ENCODE data around the gene AREL1. TPM values are rescaled to one million over a fixed set of nuclear protein-coding genes. Genes with fewer than 3 reads are reported as not detected.

The AREL1 gene
- total and polyA plus RNA-seq, 2 of the 8 experiments (the other 6 are each of a cell fraction or from before 2014, with no cell fraction given), result 31.4 to 49.1 TPM

- DNase-seq (ENCODE audit: low read depth in 1 of 2, low spot score in 2 of 2) (no peak), FAIRE-seq (no peak)
- H2AFZ ChIP-seq (ENCODE audit: low read length), result no peak overlapping the region
- CTCF ChIA-PET (ENCODE audit: partially characterized antibody), result interaction anchor here (0.7 kb wide), 1 partner anchor 1089 kb away, joined by 3 read pairs; no protein-coding TSS in a partner anchor
- no peaks in the 10 kb centered on the region for H3K23me2 ChIP-seq (ENCODE audit: low read depth, low read length)
- no peak overlapping the region for H4K5ac ChIP-seq (ENCODE audit: insufficient read length, low read depth, low read length)
- H3K27me3 ChIP-seq (replicated peaks in 1 of 4; ENCODE audit: control insufficient read depth in 3 of 4, extremely low read depth in 1 of 4, insufficient read depth in 3 of 4, low read length in 3 of 4), result no peaks in the 10 kb centered on the region
- no peak overlapping the region for H2BK15ac ChIP-seq (ENCODE audit: low read length)
- H3K79me2 ChIP-seq (ENCODE audit: control insufficient read depth in 1 of 2, insufficient read depth in 2 of 2, low read length in 2 of 2), result peaks cover 0 to 33% of the 10 kb centered on the region in 2 experiments; a peak in 2 of 4 replicates
- H2AK5ac ChIP-seq (ENCODE audit: low read depth, low read length), result no peak overlapping the region
- H3K4me1 ChIP-seq (replicated peaks in 1 of 4; ENCODE audit: control insufficient read depth in 3 of 4, insufficient read depth in 4 of 4, low read length in 3 of 4), result no peaks in the 10 kb centered on the region
- H2BK12ac ChIP-seq (ENCODE audit: low read depth, low read length), result no peak overlapping the region
- H3K79me1 ChIP-seq (ENCODE audit: low read depth, low read length), result peaks cover 3% of the 10 kb centered on the region
- H3K4me2 ChIP-seq (ENCODE audit: insufficient read depth in 1 of 2, low read depth in 2 of 2, low read length in 2 of 2), result no peak overlapping the region
- no peak overlapping the region for H3K4ac ChIP-seq (replicated peaks; ENCODE audit: insufficient read length, low read depth, low read length)
- H3K56ac ChIP-seq (replicated peaks; ENCODE audit: insufficient read length, low read depth, low read length), result no peak overlapping the region
- H3K36me3 ChIP-seq (ENCODE audit: control insufficient read depth in 2 of 4, insufficient read depth in 4 of 4, low read length in 3 of 4), result peaks cover 0 to 15% (median 5%) of the 10 kb centered on the region in 4 experiments; a peak in 6 of 8 replicates
- no peak overlapping the region for H2BK120ac ChIP-seq (replicated peaks; ENCODE audit: low read depth, low read length)
- WGBS, 2 experiments (ENCODE audit: extremely low coverage in 1 of 2, insufficient coverage in 1 of 2, insufficient read length in 1 of 2, insufficient replicate concordance in 2 of 2, low coverage in 1 of 2, low lambda C conversion rate in 2 of 2, missing lambda C conversion rate in 1 of 2), result 89% methylated on average over 3 of the region's 3 CpGs; no CpG with 5 or more reads in 1 of the 2 experiments
- no peak overlapping the region for H4K8ac ChIP-seq (ENCODE audit: extremely low read depth, insufficient read depth, low read length)
- H4K20me1 ChIP-seq (replicated peaks in 1 of 2; ENCODE audit: control insufficient read depth in 1 of 2, insufficient read depth in 2 of 2, low read length in 2 of 2), result peaks cover 0 to 2% of the 10 kb centered on the region in 2 experiments
- H3K18ac ChIP-seq (ENCODE audit: extremely low read depth, low read length), result no peak overlapping the region
- no peak overlapping the region for H2BK5ac ChIP-seq (ENCODE audit: low read depth, low read length)
- POLR2A ChIA-PET (ENCODE audit: partially characterized antibody), result no interaction called here
- no peak overlapping the region for H3K4me3 ChIP-seq (ENCODE audit: extremely low read depth in 1 of 4, insufficient read depth in 2 of 4, low read depth in 3 of 4, low read length in 4 of 4)
- no peaks in the 10 kb centered on the region for H3K9me3 ChIP-seq (ENCODE audit: insufficient read depth in 2 of 2, low read depth in 1 of 2, low read length in 1 of 2)
- no peak overlapping the region for H3K9ac ChIP-seq (replicated peaks in 1 of 4; ENCODE audit: extremely low read depth in 1 of 4, low read depth in 3 of 4, low read length in 3 of 4)
- no peak overlapping the region for H3K14ac ChIP-seq (ENCODE audit: insufficient read length)
- H3K27ac ChIP-seq (ENCODE audit: low read depth, low read length), result no peak overlapping the region
- H3K23ac ChIP-seq (ENCODE audit: insufficient read length), result no peak overlapping the region
- H4K91ac ChIP-seq (replicated peaks; ENCODE audit: insufficient read length, low read length), result no peak overlapping the region
- no peak overlapping the region for H2BK20ac ChIP-seq (ENCODE audit: low read length)
- TF ChIP-seq RAD21 (IDR thresholded peaks at IDR 0.05 in 1 of 2, conservative IDR thresholded peaks at IDR 0.05 in 1 of 2; ENCODE audit: low read depth in 2 of 2, low read length in 2 of 2), result no peak
- TF ChIP-seq GTF2F1 (IDR thresholded peaks at IDR 0.05; ENCODE audit: borderline replicate concordance, low read depth, low read length), result no peak
- no peak for TF ChIP-seq YY1 (IDR thresholded peaks at IDR 0.05; ENCODE audit: low read depth, low read length)
- TF ChIP-seq TBP (IDR thresholded peaks at IDR 0.05; ENCODE audit: low read depth, low read length), result no peak
Observed at GRCh38 chr14:74693191-74693590, 19.7 kb downstream of the AREL1 start.
